Measurements from ENCODE around the gene CD84.

Gene CD84

DNA sequence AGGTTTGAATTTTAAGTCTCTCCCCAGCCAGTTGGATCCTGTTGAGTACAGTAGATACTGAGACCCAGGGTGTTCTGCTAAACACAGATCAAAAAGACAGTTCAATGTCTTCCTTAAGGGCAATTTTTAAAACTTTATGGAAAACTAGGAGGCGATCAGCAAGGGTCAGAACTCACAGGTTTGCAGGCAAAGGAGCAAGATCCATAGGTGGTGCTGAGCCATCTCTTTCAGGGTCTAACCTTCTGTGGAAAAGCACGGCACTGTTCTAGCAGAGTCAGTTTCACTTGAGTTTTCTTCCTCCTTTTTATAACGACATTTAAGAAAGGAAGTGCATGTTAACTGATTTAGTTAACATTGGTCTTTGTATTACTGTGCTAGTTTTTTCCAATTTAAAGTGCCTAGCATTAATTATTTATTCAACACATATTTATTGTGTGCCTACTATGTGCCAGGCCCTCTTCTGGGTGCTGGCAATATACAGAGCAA, at the start of gene CD84:
Gene CD84, minus strand, starts transcription at position 281 of the 486 bp plus-strand sequence. Its CDS starts 59 bp downstream, at position 222.
- no peak for DNase-seq

DNA sequence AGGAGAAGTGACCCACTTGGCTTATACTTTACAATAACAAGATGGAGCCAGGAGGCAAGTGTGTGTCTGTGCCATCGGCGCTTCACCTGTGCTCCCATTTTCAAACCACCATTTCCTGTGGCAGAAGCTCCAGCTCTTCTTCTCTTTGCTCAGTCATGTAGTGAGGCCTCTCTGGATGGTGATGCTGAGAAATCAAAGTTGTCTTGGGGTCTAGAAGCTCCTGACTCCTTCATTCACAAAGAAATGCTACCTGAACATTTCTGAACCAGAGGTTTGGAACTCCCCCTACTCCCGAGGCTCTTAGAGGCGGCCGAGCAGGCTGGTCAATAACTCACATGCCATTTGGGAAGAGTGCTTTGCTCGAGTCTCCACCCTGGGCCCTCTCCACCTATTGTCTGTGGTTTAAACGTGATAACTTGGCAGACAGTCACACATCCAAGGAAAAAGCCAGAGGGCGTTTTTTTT, 49.5 kb upstream of the CD84 start:
- DNase-seq, result no peak

DNA sequence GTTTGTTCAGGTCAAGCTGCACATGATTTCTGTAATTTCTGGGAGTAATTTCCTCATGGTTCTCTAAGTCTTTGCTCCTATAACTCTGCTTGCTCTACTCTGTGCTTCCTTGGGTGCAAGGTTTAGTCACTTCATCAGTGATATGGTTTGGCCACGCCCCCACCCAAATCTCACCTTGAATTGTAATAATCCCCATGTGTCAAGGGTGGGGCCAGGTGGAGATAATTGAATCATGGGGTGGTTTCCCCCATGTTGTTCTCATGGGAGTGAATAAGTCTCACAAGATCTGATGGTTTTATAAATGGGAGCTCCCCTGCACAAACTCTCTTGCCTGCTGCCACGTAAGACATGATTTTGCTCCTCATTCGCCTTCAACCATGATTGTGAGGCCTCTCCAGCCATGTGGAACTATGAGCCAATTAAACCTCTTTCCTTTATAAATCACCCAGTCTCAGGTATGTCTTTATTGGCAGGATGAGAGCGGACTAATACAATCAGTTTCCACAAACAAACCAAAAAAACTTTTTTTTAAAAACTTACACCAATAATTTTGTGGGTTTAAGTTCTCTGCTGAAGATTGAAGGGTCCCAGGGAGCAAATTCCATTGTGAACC, 48.5 kb upstream of the CD84 start:
- DNase-seq, result peak; percentile 70

GRCh38 chr1:160626509-160627342, 47.4 kb upstream of the CD84 start:
- DNase-seq, result no peak

DNA sequence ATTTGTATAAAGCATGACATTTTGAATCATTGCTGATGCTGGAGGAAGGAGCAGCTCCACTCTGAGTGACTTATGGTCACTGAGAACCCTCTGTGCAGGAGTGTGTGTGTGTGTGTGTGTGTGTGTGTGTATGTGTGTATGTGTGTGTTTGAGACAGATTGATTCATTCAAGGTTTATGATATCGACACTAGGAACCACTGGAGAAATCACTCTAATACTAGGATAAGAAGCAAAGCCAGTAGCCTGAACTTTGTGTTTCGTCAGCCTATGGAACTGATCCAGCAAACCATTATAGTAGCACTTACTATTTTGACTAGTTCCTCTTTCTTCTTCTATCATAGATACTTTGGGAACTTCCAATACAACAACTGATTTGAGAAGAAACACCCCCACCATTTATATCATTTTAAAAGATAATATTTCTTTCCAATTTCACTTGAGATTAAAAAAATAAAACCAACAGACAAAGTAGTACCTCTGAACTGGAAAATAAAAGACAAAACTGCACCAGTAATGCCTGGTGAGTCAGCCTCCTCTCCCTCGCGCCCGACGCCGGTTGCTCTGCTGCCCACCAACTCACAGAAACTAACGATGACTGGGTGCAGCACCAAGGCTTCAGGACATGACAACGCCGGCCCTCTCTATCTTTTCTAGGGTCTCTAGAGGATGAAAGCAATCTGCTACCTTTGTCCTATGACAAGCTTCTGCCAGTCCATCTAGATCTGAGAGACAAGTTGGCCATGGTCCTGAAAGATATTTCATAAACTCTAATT, 46.6 kb upstream of the CD84 start:
- DNase-seq, result peak; percentile 78

DNA sequence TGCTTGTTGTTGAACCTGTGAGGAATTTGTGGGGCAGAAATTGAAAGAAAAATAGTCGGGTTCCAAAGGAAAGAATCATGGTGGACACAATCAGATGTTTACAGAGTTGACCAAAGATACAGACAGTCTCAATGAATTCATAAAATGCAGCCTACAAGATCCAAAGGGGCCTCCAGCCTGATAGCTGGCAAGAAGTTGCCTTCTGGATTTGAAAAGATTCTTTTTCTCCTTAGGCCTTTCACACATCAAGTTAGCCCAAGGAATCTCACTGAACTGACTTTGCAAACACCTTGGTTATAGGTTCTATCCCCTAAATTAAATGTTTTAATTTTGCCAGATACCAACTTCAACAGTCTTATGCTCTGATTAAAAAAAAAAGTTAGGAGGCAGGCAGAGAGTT, 46.0 kb upstream of the CD84 start:
- no peak for DNase-seq

GRCh38 chr1:160624464-160624863, 45.2 kb upstream of the CD84 start:
- DNase-seq, result no peak

- DNase-seq, result no peak
Measured at GRCh38 chr1:160623862-160624261, 44.6 kb upstream of the CD84 start.

- DNase-seq, result peak; percentile 48
Measured at GRCh38 chr1:160623227-160623633, 43.9 kb upstream of the CD84 start.

GRCh38 chr1:160622501-160623226, 43.4 kb upstream of the CD84 start:
- no peak for DNase-seq

- no peak for DNase-seq
Measured at GRCh38 chr1:160621633-160622413, 42.5 kb upstream of the CD84 start.

GRCh38 chr1:160620942-160621632, 41.8 kb upstream of the CD84 start:
- no peak for DNase-seq

DNA sequence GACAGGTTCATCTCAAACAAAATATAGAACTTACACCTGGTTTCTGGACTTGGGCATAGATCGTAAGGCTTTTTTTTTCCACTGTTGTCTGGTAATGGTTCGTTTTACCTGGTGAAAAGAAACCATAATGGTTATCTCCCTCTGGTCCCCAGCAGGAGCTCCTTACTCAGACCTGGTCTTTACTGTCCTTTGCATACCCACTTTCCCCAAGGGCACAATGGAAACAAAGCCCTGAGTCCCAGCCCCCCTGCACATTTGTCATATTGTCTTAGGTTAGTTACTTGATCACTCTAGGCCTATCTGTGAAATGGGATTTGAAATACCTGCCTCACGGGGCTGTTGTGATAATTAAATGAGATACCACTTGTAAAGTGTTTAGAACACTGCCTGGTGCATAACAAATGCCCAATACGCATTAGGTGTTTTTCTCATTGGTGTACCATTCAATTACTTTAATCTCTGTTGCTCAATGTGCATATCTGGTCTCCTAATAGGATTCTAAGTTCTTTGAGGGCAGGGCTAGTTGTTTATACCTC, 40.5 kb upstream of the CD84 start:
- no peak for DNase-seq

GRCh38 chr1:160618763-160619274, 39.5 kb upstream of the CD84 start:
- DNase-seq, result peak; percentile 50

DNA sequence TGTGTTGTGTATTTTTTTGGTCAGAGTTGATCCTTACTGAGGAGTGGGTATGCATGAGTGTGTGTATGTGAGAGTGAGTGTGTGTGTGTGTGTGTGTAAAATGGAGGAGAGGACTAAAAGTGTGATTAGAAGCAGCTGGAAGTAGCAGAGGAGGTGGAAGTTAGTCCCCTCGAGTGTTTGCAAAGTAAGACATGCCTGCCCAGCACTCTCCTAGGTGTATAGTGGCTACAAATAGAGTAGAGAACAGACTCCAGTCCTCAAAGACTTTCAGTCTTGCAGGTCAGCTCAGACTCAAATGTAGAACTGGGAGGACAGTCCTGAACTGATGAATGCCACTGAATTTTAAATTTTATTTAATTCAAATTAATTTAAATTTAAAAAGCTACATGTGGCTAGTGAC, 39.0 kb upstream of the CD84 start:
- DNase-seq, result no peak

DNA sequence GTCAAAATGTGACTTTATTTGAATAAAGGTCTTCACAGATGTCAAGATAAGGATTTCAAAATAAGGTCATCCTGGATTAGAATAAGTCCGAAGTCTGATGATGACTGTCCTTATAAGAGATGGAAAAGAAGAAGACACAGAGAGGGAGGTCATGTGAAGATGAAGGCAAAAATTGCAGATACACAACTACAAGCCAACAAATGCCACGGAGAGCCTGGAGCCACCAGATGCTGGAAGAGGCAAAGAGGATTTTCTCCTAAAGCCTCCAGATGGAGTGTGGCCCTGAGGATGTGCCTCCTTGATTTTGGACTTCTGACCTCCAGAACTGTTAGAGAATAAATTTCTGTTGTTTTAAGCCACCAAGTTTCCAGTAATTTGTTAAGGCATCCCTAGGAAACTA, 36.4 kb upstream of the CD84 start:
- DNase-seq, result no peak

DNA sequence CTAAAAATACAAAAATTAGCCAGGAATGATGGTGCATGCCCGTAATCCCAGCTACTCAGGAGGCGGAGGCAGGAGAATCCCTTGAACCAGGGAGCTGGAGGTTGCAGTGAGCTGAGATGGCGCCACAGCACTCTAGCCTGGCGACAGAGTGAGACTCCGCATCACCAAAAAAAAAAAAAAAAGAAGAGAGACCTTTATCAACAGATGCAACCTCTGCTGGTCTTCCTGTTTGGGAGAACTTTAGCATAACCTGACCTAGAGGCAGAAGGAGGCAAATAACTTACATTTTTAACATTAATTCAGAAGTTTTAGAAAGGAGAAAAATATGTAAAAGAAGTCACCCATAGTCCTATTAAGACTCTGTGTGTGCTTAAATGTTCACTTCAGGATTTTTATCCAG, 35.1 kb upstream of the CD84 start:
- no peak for DNase-seq

DNA sequence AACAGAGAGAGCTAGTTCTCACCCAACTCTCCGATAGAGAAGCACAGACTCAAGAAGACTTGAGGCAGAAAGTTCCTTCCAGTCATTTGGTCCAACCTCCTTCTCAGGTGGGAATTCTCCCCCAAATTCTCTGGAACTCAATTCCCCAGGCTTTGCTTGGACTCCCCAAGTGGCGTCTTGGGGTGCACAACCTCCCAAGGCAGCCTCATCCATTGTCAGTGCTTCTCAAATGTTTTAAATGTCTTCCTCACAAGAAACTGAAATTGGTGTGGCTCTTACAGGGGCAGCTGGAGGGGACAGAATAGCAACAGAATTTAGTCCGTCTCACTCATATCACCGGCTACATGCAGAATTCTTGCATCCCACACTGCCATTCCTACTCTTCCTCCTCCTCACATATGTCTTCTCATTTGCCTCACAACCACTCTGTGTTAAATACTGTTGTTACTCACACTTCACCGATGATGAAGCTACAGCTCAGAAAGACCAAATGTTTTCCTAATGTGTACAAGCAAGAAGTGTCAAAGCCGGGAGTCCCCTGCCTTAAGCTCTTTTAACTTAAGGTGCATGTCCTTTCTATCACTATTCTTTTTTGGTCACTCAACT, 33.4 kb upstream of the CD84 start:
- no peak for DNase-seq

- DNase-seq, result no peak
Measured at GRCh38 chr1:160610569-160611242, 31.4 kb upstream of the CD84 start.

GRCh38 chr1:160608941-160609340, 29.6 kb upstream of the CD84 start:
- DNase-seq, result no peak
